H9 (cell line): ENCODE results near the gene FCER1G. TPM values are rescaled to one million over a fixed set of nuclear protein-coding genes. Genes with fewer than 3 reads are reported as not detected.

Source experiments
- DNase-seq: peaks from one replicate; pipeline ENCODE4 v3.0.0-alpha.2; 2017
- H2AFZ ChIP-seq: one replicate; pipeline ENCODE4 v1.6.1; 2013; ENCODE audit warnings: mild to moderate bottlenecking, low read length, control low read depth, moderate library complexity
- H2AK5ac ChIP-seq: 2 replicates; pipeline ENCODE4 v1.6.1; 2013; ENCODE audit warnings: low read length, control low read depth, mixed read lengths; ENCODE audit not compliant: insufficient read length
- H2BK120ac ChIP-seq: one replicate; pipeline ENCODE4 v1.6.1; 2013; ENCODE audit warnings: low read depth, mild to moderate bottlenecking, low read length, control low read depth, inconsistent platforms; ENCODE audit not compliant: poor library complexity, severe bottlenecking
- H2BK12ac ChIP-seq: 2 replicates; pipeline ENCODE4 v1.6.1; 2013; ENCODE audit warnings: low read length, control low read depth, mixed read lengths, low read depth; ENCODE audit not compliant: insufficient read length
- H2BK15ac ChIP-seq: 2 replicates; pipeline ENCODE4 v1.6.1; 2013; ENCODE audit warnings: low read depth, low read length, control low read depth
- H2BK20ac ChIP-seq: one replicate; pipeline ENCODE4 v1.6.1; 2013; ENCODE audit warnings: low read depth, mild to moderate bottlenecking, low read length, control low read depth, inconsistent platforms; ENCODE audit not compliant: poor library complexity, severe bottlenecking
- H2BK5ac ChIP-seq: 2 replicates; pipeline ENCODE4 v1.6.1; 2013; ENCODE audit warnings: low read length, control low read depth, mixed read lengths; ENCODE audit not compliant: insufficient read length
- H3K14ac ChIP-seq: 2 replicates; pipeline ENCODE4 v1.6.1; 2013; ENCODE audit warnings: low read length, control low read depth; ENCODE audit not compliant: insufficient read depth
- H3K18ac ChIP-seq: 2 replicates; pipeline ENCODE4 v1.6.1; 2013; ENCODE audit warnings: low read depth, mild to moderate bottlenecking, mixed read lengths, low read length, control low read depth; ENCODE audit not compliant: insufficient read length
- H3K23ac ChIP-seq: 2 replicates; pipeline ENCODE4 v1.6.1; 2013; ENCODE audit warnings: low read length, control low read depth, mixed read lengths, low read depth; ENCODE audit not compliant: insufficient read length
- H3K23me2 ChIP-seq: 2 replicates; pipeline ENCODE4 v1.6.1; 2013; ENCODE audit warnings: low read depth, mild to moderate bottlenecking, mixed read lengths, low read length, control low read depth; ENCODE audit not compliant: insufficient read length, poor library complexity, severe bottlenecking
- H3K27ac ChIP-seq: 2 replicates; pipeline ENCODE4 v1.5.1; 2013; ENCODE audit warnings: low read length, control low read depth, mixed read lengths, low read depth; ENCODE audit not compliant: insufficient read length
- H3K27me3 ChIP-seq: 2 replicates; pipeline ENCODE4 v1.6.1; 2013; ENCODE audit warnings: low read length, control low read depth, inconsistent platforms; ENCODE audit not compliant: insufficient read depth
- H3K4ac ChIP-seq: 2 replicates; pipeline ENCODE4 v1.6.1; 2013; ENCODE audit warnings: low read depth, mild to moderate bottlenecking, control low read depth, inconsistent platforms, low read length, moderate library complexity
- H3K4me1 ChIP-seq: 2 replicates; pipeline ENCODE4 v1.6.1; 2013; ENCODE audit warnings: low read length, control low read depth, inconsistent platforms; ENCODE audit not compliant: insufficient read depth
- H3K4me2 ChIP-seq: 2 replicates; pipeline ENCODE4 v1.6.1; 2013; ENCODE audit warnings: low read length, control low read depth, mixed read lengths; ENCODE audit not compliant: insufficient read length, insufficient read depth
- H3K56ac ChIP-seq: 2 replicates; pipeline ENCODE4 v1.6.1; 2013; ENCODE audit warnings: low read depth, mild to moderate bottlenecking, mixed read lengths, low read length, control low read depth; ENCODE audit not compliant: insufficient read length
- H3K79me1 ChIP-seq: 2 replicates; pipeline ENCODE4 v1.6.1; 2013; ENCODE audit warnings: low read depth, mild to moderate bottlenecking, moderate library complexity, low read length, control low read depth, inconsistent platforms; ENCODE audit not compliant: insufficient read depth, poor library complexity, severe bottlenecking
- H3K79me2 ChIP-seq: 2 replicates; pipeline ENCODE4 v1.6.1; 2013; ENCODE audit warnings: low read length, control low read depth, inconsistent platforms; ENCODE audit not compliant: insufficient read depth
- H3K9ac ChIP-seq: 2 replicates; pipeline ENCODE4 v1.6.1; 2013; ENCODE audit warnings: low read length, control low read depth, mixed read lengths; ENCODE audit not compliant: insufficient read length; ENCODE audit errors: extremely low read depth
- H3K9me3 ChIP-seq: one replicate; pipeline ENCODE4 v1.6.1; 2013; ENCODE audit warnings: low read depth, low read length, inconsistent platforms; ENCODE audit not compliant: control insufficient read depth
- H3T11ph ChIP-seq: one replicate; pipeline ENCODE4 v1.6.1; 2013; ENCODE audit warnings: mild to moderate bottlenecking, low read length, control low read depth, inconsistent platforms
- H4K20me1 ChIP-seq: one replicate; pipeline ENCODE4 v1.6.1; 2013; ENCODE audit not compliant: control insufficient read depth, insufficient read length, insufficient read depth
- H4K5ac ChIP-seq: 2 replicates; pipeline ENCODE4 v1.6.1; 2013; ENCODE audit warnings: low read depth, mild to moderate bottlenecking, mixed read lengths, low read length, control low read depth; ENCODE audit not compliant: insufficient read length
- H4K8ac ChIP-seq: replicated peaks from 2 replicates; pipeline ENCODE4 v1.6.1; 2013; ENCODE audit warnings: low read length, control low read depth, mixed read lengths, low read depth; ENCODE audit not compliant: insufficient read length
- H4K91ac ChIP-seq: 2 replicates; pipeline ENCODE4 v1.6.1; 2013; ENCODE audit warnings: low read depth, mild to moderate bottlenecking, moderate library complexity, mixed read lengths, low read length, control low read depth; ENCODE audit not compliant: insufficient read length
- H3K27ac Mint-ChIP-seq, 3 experiments: 2 replicates in 2 of 3; 3 replicates in 1 of 3; pipeline ENCODE4 v1.8.0; 2020 to 2021; ENCODE audit warnings: mixed read lengths in 3 of 3, mild to moderate bottlenecking in 1 of 3, moderate library complexity in 1 of 3
- H3K27me3 Mint-ChIP-seq: 2 replicates; pipeline ENCODE4 v1.8.0; 2021; ENCODE audit warnings: low read depth, mild to moderate bottlenecking, moderate library complexity, mixed read lengths
- H3K36me3 Mint-ChIP-seq, 3 experiments: 2 replicates in 2 of 3; 3 replicates in 1 of 3; pipeline ENCODE4 v1.8.0; 2020 to 2021; ENCODE audit warnings: low read depth in 3 of 3, mixed read lengths in 3 of 3; ENCODE audit not compliant: insufficient read depth in 1 of 3
- H3K4me1 Mint-ChIP-seq, 2 experiments: 2 replicates each; pipeline ENCODE4 v1.8.0; 2020; ENCODE audit warnings: mixed read lengths in 2 of 2
- H3K4me3 Mint-ChIP-seq, 2 experiments: 2 replicates in 1 of 2; 3 replicates in 1 of 2; pipeline ENCODE4 v1.8.0; 2020 to 2021; ENCODE audit warnings: mild to moderate bottlenecking in 2 of 2, mixed read lengths in 2 of 2, moderate library complexity in 1 of 2
- H3K9me3 Mint-ChIP-seq, 2 experiments: 2 replicates in 1 of 2; 3 replicates in 1 of 2; pipeline ENCODE4 v1.8.0; 2020; ENCODE audit warnings: mild to moderate bottlenecking in 2 of 2, mixed read lengths in 2 of 2, moderate library complexity in 1 of 2
- WGBS: extraction: QIAGEN DNeasy Blood & Tissue Kit; methylation state at CpG from one replicate; pipeline ENCODE4 v1.1.7; 2013; ENCODE audit warnings: missing lambda C conversion rate, low lambda C conversion rate, mixed read lengths; ENCODE audit not compliant: insufficient read length; ENCODE audit errors: extremely low coverage; 5-methylcytosine and 5-hydroxymethylcytosine counted together
- total RNA-seq: library from RNA; stranded (reverse); gene quantifications from 2 replicates; pipeline ENCODE4 v1.2.1, GENCODE V29; 2021
- TF ChIP-seq, protein P1 (sequence below): fragments of 200-600 bp; sonication (generic); conservative IDR thresholded peaks from 3 replicates; pipeline ENCODE4 v1.8.0; 2021; ENCODE audit warnings: antibody characterized with exemption, mild to moderate bottlenecking

The FCER1G gene
- total RNA-seq, 1 experiment from 2014 or later = 0.90 TPM

DNA sequence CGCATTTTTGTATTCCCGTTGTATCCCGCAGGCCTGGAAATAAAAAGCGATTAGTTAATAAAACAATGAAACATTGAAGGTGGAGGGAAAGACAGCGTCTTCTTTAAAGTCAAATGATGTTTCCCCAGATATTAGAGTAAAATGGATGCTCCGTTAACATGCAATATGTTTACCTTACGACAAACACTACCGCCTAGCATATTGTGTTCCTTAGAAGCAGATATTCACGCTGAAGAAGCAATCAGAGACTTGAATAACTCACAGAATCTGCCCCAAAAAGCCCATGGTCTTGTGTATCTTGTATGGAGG, 37.2 kb upstream of the FCER1G start:
- Mint-ChIP-seq H3K27ac (peak overlapping the region; percentile 99 to 100 (median 100); a peak in 4 of 7 replicates), H3K4me3 (peak overlapping the region; percentile 93 to 100), H3K36me3 (peaks cover 9 to 32% (median 29%) of the 10 kb centered on the region in 3 experiments; a peak in 6 of 7 replicates), H3K27me3 (peaks cover 3% of the 10 kb centered on the region), H3K9me3 (no peaks in the 10 kb centered on the region), H3K4me1 (peaks cover 19 to 21% of the 10 kb centered on the region in 2 experiments)
- Histone ChIP-seq H2AFZ (no peak overlapping the region), H3K23ac (no peak overlapping the region), H2BK20ac (no peak overlapping the region), H4K91ac (no peak overlapping the region), H3K56ac (no peak overlapping the region), H4K8ac (no peak overlapping the region), H3K18ac (no peak overlapping the region), H3K27me3 (no peaks in the 10 kb centered on the region), H2AK5ac (no peak overlapping the region), H3K79me2 (no peaks in the 10 kb centered on the region), H3K9ac (no peak overlapping the region), H3T11ph (no peak overlapping the region), H3K9me3 (no peaks in the 10 kb centered on the region), H3K79me1 (no peaks in the 10 kb centered on the region), H3K14ac (no peak overlapping the region), H3K27ac (no peak overlapping the region), H3K23me2 (peaks cover 6% of the 10 kb centered on the region), H2BK120ac (no peak overlapping the region), H2BK12ac (no peak overlapping the region), H4K20me1 (no peaks in the 10 kb centered on the region), H2BK5ac (no peak overlapping the region), H2BK15ac (no peak overlapping the region), H3K4me1 (no peaks in the 10 kb centered on the region; the same call in 1 of the 2 replicates), H3K4me2 (peak overlapping the region; percentile 76), H3K4ac (no peak overlapping the region), H4K5ac (no peak overlapping the region)
- no peak for DNase-seq
- no CpG with 5 or more reads among the region's 9 CpGs for WGBS
- TF ChIP-seq, protein P1, sequence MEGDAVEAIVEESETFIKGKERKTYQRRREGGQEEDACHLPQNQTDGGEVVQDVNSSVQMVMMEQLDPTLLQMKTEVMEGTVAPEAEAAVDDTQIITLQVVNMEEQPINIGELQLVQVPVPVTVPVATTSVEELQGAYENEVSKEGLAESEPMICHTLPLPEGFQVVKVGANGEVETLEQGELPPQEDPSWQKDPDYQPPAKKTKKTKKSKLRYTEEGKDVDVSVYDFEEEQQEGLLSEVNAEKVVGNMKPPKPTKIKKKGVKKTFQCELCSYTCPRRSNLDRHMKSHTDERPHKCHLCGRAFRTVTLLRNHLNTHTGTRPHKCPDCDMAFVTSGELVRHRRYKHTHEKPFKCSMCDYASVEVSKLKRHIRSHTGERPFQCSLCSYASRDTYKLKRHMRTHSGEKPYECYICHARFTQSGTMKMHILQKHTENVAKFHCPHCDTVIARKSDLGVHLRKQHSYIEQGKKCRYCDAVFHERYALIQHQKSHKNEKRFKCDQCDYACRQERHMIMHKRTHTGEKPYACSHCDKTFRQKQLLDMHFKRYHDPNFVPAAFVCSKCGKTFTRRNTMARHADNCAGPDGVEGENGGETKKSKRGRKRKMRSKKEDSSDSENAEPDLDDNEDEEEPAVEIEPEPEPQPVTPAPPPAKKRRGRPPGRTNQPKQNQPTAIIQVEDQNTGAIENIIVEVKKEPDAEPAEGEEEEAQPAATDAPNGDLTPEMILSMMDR = no peak
